ENCODE measurements around the gene FRMD4A.

DNA sequence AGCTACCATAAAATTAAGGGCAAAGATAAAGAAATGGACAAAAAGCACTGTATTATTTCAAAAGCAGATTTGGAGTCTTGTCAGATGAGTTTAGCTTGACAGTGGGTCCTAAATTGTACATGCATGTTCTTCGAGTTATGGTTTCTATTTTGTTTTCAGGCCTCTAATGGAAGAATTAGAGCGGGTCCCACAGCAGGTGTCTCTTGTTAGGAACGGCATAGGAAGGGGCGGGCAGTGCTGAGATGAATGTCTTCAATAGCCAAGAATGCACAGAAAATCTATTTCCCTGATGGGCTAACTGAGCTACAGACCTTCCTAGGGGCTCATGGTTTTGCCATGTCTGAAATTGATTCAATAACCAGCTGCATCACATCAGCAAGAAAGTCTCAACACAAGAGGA is 304.4 kb downstream of the FRMD4A start:
- no peak for TF ChIP-seq CTCF (IDR thresholded peaks at IDR 0.05; ENCODE audit: insufficient read depth, low read length)
- TF ChIP-seq SPI1 (IDR thresholded peaks at IDR 0.05; ENCODE audit: borderline replicate concordance, low read depth) = no peak
- no peak for TF ChIP-seq REST (IDR thresholded peaks at IDR 0.05; ENCODE audit: insufficient replicate concordance, low read depth)

All from HL-60 (cell line).